ENCODE data around the gene EPHB1.

GRCh38 chr3:134901461-134901860 is 106.4 kb downstream of the EPHB1 start:
- TF ChIP-seq EZH2 (IDR thresholded peaks at IDR 0.05; ENCODE audit: borderline replicate concordance, low read length) = no peak
- TF ChIP-seq, protein P1, sequence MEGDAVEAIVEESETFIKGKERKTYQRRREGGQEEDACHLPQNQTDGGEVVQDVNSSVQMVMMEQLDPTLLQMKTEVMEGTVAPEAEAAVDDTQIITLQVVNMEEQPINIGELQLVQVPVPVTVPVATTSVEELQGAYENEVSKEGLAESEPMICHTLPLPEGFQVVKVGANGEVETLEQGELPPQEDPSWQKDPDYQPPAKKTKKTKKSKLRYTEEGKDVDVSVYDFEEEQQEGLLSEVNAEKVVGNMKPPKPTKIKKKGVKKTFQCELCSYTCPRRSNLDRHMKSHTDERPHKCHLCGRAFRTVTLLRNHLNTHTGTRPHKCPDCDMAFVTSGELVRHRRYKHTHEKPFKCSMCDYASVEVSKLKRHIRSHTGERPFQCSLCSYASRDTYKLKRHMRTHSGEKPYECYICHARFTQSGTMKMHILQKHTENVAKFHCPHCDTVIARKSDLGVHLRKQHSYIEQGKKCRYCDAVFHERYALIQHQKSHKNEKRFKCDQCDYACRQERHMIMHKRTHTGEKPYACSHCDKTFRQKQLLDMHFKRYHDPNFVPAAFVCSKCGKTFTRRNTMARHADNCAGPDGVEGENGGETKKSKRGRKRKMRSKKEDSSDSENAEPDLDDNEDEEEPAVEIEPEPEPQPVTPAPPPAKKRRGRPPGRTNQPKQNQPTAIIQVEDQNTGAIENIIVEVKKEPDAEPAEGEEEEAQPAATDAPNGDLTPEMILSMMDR (conservative IDR thresholded peaks at IDR 0.05 in 1 of 2, IDR thresholded peaks at IDR 0.05 in 1 of 2; ENCODE audit: extremely low read depth in 1 of 2, insufficient read depth in 1 of 2, low read depth in 1 of 2, low read length in 2 of 2) = no peak

All from mammary epithelial cell (primary cell).